Activated CD4-positive, alpha-beta memory T cell treated with anti-CD3 and anti-CD28 coated beads for 36 hours (primary cell): ENCODE data around the gene EXOC3L1. TPM values are rescaled to one million over a fixed set of nuclear protein-coding genes. Genes with fewer than 3 reads are reported as not detected.

Experiments
- CTCF ChIA-PET: fragments of 350-600 bp; sonication (Branson Sonifier 250); formaldehyde crosslinking; loops from one replicate; lab custom pipeline; 2021; ENCODE audit warnings: antibody characterized with exemption, inconsistent platforms; lab: Charles Lee
- POLR2A ChIA-PET: fragments of 350-600 bp; sonication (Branson Sonifier 250); formaldehyde crosslinking; loops from one replicate; lab custom pipeline; 2021; ENCODE audit warnings: antibody characterized with exemption; lab: Charles Lee
- DNase-seq: peaks from one replicate; pipeline ENCODE4 v3.0.0-alpha.2; 2020
- H3K27ac Mint-ChIP-seq: one replicate; pipeline ENCODE4 v1.8.0; 2021; ENCODE audit warnings: mixed read lengths
- H3K27me3 Mint-ChIP-seq: one replicate; pipeline ENCODE4 v1.8.0; 2021; ENCODE audit warnings: mixed read lengths
- H3K36me3 Mint-ChIP-seq: one replicate; pipeline ENCODE4 v1.8.0; 2021; ENCODE audit warnings: mixed read lengths
- H3K4me1 Mint-ChIP-seq: one replicate; pipeline ENCODE4 v1.8.0; 2021; ENCODE audit warnings: low read depth, mixed read lengths
- H3K4me3 Mint-ChIP-seq: one replicate; pipeline ENCODE4 v1.8.0; 2021; ENCODE audit warnings: mild to moderate bottlenecking, mixed read lengths
- H3K9me3 Mint-ChIP-seq: one replicate; pipeline ENCODE4 v1.8.0; 2021; ENCODE audit warnings: mixed read lengths
- intact Hi-C: fragments of 100-400 bp; cut with micrococcal nuclease; formaldehyde crosslinking; loops from one replicate; pipeline ENCODE4 v1.15.1; 2023
- total RNA-seq, 2 experiments: library from RNA; stranded (reverse); gene quantifications; one replicate each; pipeline ENCODE4 v1.2.3, GENCODE V29; 2021

The EXOC3L1 gene
- total RNA-seq, 2 experiments from 2014 or later, result not detected

DNA sequence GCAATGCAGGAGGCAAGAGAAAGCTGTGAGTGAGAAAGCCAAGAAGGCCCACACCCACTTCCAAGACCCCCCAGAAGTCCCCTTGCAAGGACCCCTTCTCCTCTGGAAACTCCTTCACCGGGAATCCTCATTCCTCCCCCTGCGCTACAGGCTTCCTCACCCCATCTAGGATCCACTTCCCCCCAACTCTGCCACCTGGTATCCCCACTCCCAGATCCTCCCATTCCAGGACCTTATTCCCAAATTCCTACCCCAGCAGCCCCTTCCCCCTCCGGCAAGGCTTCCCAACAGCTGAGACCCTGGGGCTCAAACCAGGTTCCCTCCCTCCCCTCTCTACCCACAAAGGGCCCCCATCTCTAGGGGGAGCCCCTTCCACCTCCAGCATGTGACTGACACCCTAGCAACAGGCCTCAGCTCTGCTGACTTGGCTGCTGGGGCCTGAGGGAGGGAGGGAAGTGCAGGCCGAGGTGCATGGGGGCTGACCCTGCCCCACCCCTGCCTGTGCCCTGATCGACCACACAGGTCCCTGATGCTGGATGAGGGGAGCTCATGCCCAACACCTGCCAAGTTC lies 23.3 kb downstream of the EXOC3L1 start:
- Mint-ChIP-seq H3K36me3 (peaks cover 5% of the 10 kb centered on the region), H3K4me1 (peaks cover 41% of the 10 kb centered on the region), H3K9me3 (no peaks in the 10 kb centered on the region), H3K4me3 (no peak overlapping the region), H3K27ac (no peak overlapping the region), H3K27me3 (peaks cover 50% of the 10 kb centered on the region)
- ChIA-PET POLR2A (no interaction called here), CTCF (interaction anchor here (1.0 kb wide), 1 partner anchor 189 kb away, joined by 3 read pairs; no protein-coding TSS in a partner anchor)
- DNase-seq, result no peak
- intact Hi-C loops, result no loop called here

DNA sequence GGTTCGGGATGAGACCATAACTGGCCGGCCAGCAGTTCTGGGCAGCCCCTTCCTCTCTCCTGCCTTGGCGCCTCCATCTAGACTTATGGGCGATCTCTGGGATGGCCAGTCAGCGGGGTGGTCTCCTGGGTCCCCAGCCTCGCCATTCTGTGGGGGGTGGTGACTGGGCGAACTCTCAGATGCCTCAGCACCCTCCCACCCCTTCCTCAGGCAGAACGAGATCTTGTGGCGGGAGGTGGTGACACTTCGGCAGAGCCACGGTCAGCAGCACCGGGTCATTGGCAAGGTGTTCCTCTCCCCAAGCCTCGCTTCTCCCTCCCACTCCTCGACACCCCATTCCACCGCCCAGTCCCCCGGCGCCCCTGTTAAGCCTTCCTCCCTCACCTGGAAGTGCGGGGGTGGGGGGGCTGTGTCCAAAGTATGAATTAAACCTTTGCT lies 23.8 kb downstream of the EXOC3L1 start:
- no peaks in the 10 kb centered on the region for H3K9me3 Mint-ChIP-seq
- intact Hi-C loops, result no loop called here
- peaks cover 8% of the 10 kb centered on the region for H3K36me3 Mint-ChIP-seq
- peaks cover 38% of the 10 kb centered on the region for H3K4me1 Mint-ChIP-seq
- H3K4me3 Mint-ChIP-seq, result peak overlapping the region; percentile 5
- POLR2A ChIA-PET, result no interaction called here
- no peak overlapping the region for H3K27ac Mint-ChIP-seq
- peaks cover 46% of the 10 kb centered on the region for H3K27me3 Mint-ChIP-seq
- DNase-seq, result no peak
- CTCF ChIA-PET, result interaction anchor here (0.6 to 1.8 kb wide), 4 partner anchors 11 to 188 kb away, joined by 3 to 8 read pairs (median 5); partner anchors contain the start of gene B3GNT9

DNA sequence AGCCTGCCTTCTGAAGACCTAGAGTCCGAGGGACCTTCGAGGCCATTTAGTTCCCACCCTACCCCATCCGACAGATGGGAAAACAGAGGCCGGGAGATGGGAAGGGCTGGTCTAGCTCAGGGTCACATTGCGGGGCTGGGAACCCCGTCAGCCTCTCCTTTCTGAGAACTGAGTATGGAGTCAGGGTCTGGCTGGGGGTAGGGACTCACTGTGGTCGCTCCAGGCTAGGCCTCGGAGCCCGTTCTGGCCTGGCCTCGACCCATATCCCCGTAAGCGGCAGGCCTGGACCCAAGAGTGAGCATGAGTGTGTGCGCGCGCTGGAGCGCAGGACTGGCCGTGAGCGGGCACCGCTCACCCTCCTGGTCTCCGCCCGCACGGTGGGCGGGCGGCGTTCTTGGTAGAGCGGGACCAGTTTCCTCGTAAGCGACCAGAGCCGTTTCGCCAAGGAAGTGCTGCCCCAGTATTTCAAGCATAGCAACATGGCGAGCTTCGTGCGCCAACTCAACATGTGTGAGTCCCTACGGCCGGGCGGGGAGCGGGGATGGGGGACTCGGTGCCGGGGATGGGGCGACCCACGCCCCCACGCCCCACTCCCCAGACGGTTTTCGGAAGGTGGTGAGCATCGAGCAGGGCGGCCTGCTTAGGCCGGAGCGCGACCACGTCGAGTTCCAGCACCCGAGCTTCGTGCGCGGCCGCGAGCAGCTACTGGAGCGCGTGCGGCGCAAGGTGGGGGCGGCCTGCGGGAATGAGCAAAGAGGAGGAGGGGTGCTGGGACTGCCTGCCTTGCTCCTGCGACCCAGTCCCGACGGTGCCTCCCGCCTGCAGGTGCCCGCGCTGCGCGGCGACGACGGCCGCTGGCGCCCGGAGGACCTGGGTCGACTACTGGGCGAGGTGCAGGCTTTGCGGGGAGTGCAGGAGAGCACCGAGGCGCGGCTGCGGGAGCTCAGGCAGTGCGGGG lies 24.5 kb downstream of the EXOC3L1 start:
- Mint-ChIP-seq H3K9me3 (no peaks in the 10 kb centered on the region), H3K36me3 (peaks cover 10% of the 10 kb centered on the region), H3K4me1 (peaks cover 39% of the 10 kb centered on the region), H3K27ac (no peak overlapping the region), H3K27me3 (peaks cover 43% of the 10 kb centered on the region), H3K4me3 (peak overlapping the region; percentile 12)
- DNase-seq, result no peak
- POLR2A ChIA-PET, result interaction anchor here (1.0 to 1.1 kb wide), 2 partner anchors 9 to 12 kb away, joined by 3 to 4 read pairs; no protein-coding TSS in a partner anchor
- intact Hi-C loops, result no loop called here
- CTCF ChIA-PET, result interaction anchor here (0.6 to 4.1 kb wide), 6 partner anchors 9 to 147 kb away, joined by 3 to 12 read pairs (median 5); partner anchors contain the start of gene B3GNT9

DNA sequence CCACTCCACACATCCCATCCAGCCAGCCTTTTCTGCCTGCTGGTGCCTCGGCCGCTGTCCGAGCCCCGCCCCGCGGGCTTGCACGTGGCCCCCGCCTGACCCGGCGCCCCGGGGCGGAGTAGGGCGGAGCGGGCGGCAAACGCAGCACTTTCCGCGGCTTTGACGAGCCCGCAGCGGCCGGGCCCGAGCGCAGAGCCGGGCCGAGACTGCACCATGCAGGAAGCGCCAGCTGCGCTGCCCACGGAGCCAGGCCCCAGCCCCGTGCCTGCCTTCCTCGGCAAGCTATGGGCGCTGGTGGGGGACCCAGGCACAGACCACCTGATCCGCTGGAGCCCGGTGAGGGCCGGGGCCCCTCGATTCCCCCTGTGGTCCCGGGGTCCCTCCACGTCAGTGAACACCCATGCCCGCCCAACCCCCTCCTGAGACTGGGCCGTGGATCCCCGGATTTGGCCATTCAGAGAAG lies 25.3 kb downstream of the EXOC3L1 start, which contains the start of gene HSF4:
TSS of gene HSF4 (plus strand) at position 147 of the 463 bp plus-strand sequence. CDS start at position 214, 67 bp downstream.
- POLR2A ChIA-PET, result interaction anchor here (1.0 to 1.2 kb wide), 3 partner anchors 9 to 13 kb away, joined by 3 to 4 read pairs (median 3); no protein-coding TSS in a partner anchor
- intact Hi-C loops, result no loop called here
- Mint-ChIP-seq H3K9me3 (no peaks in the 10 kb centered on the region), H3K27ac (no peak within 1 kb of the TSS), H3K27me3 (peaks cover 40% of the 10 kb centered on the region), H3K4me1 (peaks cover 33% of the 10 kb centered on the region), H3K4me3 (peak within 1 kb of the TSS; percentile 23), H3K36me3 (peaks cover 10% of the 10 kb centered on the region)
- DNase-seq, result peak; percentile 40
- CTCF ChIA-PET, result interaction anchor here (0.5 to 4.1 kb wide), 6 partner anchors 10 to 350 kb away, joined by 3 to 12 read pairs (median 4); no protein-coding TSS in a partner anchor

DNA sequence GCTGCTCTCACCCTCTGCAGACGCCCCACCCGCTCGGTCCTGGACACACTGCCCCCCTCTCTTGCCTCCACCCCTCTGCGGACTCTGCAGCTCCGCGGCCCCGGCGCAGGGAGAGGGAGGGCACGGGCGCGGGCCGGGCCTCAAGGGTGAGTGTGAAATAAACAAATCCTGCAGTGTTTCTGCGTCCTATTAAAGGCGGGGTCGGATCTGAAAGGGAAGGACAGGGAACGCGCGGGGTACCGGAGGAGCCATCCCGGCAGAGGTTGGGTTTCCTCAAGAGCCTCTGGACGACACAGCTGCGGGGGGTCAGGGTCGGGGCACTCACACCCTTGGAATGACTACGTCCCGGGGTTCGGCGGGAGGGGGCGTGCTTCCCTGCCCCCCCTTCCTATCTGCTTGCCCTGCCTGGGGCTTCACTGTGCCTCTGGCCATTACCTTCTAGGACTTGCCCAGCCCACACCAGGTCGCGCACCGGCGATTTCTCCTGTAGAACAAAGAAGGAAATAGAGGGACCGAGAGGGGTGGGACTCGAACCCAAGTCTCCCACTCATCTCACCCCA lies 25.9 kb downstream of the EXOC3L1 start:
- ChIA-PET CTCF (interaction anchor here (0.5 to 14.8 kb wide), 10 partner anchors 9 to 351 kb away, joined by 3 to 350 read pairs (median 3); no protein-coding TSS in a partner anchor), POLR2A (interaction anchor here (1.0 to 1.2 kb wide), 2 partner anchors 9 to 11 kb away, joined by 3 to 4 read pairs; no protein-coding TSS in a partner anchor)
- no peaks in the 10 kb centered on the region for H3K9me3 Mint-ChIP-seq
- intact Hi-C loops, result no loop called here
- H3K4me1 Mint-ChIP-seq, result peaks cover 30% of the 10 kb centered on the region
- peak overlapping the region; percentile 23 for H3K4me3 Mint-ChIP-seq
- H3K27me3 Mint-ChIP-seq, result peaks cover 40% of the 10 kb centered on the region
- no peak overlapping the region for H3K27ac Mint-ChIP-seq
- peaks cover 10% of the 10 kb centered on the region for H3K36me3 Mint-ChIP-seq
- no peak for DNase-seq

DNA sequence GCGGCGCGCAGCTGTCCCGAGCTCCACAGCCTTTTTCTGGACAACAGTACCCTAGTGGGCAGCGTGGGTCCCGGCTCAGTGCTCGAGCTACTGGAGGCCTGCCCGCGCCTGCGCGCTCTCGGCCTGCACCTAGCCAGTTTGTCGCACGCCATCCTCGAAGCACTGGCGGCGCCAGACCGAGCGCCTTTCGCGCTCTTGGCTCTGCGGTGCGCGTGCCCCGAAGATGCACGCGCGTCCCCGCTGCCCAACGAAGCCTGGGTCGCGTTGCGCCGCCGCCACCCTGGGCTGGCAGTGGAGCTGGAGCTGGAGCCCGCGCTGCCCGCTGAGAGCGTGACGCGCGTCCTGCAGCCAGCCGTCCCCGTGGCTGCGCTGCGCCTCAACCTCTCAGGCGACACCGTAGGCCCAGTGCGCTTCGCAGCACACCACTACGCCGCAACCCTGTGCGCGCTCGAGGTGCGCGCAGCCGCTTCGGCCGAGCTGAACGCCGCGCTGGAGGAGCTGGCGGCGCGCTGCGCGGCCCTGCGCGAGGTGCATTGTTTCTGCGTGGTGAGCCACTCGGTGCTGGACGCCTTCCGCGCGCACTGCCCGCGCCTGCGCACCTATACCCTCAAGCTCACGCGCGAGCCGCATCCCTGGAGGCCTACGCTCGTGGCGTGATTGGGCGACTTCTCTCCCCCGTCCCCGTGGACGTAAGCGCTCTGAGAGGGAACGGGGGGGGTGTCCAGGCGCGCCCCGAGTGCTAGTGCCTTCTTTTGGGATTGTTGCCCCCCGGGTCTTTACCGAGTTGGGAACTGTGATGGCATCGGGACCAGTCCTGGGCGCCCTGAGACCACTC lies 26.6 kb downstream of the EXOC3L1 start:
- H3K27ac Mint-ChIP-seq, result no peak overlapping the region
- ChIA-PET POLR2A (interaction anchor here (0.8 to 1.3 kb wide), 6 partner anchors 8 to 134 kb away, joined by 3 to 6 read pairs (median 3); partner anchors contain the start of gene B3GNT9), CTCF (interaction anchor here (0.5 to 14.8 kb wide), 14 partner anchors 8 to 289 kb away, joined by 3 to 350 read pairs (median 3); partner anchors contain the start of gene EXOC3L1)
- H3K9me3 Mint-ChIP-seq, result no peaks in the 10 kb centered on the region
- H3K4me1 Mint-ChIP-seq, result peaks cover 36% of the 10 kb centered on the region
- peak; percentile 61 for DNase-seq
- peaks cover 34% of the 10 kb centered on the region for H3K27me3 Mint-ChIP-seq
- H3K36me3 Mint-ChIP-seq, result peaks cover 10% of the 10 kb centered on the region
- H3K4me3 Mint-ChIP-seq, result peak overlapping the region; percentile 8
- intact Hi-C loops, result no loop called here

DNA sequence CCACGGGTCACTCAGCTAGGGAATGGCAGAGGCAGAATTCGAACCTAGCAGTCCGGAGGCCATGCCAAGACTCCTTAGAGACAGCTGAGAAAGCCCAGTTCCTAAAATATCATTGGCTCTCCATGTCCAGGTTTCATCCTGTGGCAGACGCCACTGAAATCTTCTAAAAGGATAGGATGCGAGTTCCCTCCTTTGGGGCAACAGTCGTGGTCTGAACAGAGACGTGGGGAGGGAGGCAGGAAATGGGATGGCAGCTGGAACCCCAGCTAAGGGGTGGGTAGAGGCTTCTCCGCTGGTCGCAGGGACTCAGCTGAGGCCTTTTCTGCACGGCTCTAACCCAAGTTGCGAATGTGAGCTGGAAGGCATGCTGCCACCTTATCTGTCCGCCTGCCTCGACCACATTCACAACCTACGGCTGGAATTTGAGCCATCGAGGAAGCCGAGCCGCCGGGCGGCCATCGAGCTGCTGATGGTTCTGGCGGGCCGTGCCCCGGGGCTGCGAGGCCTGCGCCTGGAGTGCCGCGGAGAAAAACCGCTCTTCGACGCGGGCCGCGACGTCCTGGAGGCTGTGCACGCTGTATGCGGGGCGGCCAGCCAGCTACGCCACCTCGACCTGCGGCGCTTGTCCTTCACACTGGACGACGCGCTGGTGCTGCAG lies 27.3 kb downstream of the EXOC3L1 start:
- ChIA-PET POLR2A (interaction anchor here (0.8 to 1.3 kb wide), 5 partner anchors 11 to 133 kb away, joined by 3 to 6 read pairs (median 3); partner anchors contain the start of gene B3GNT9), CTCF (interaction anchor here (0.5 to 14.8 kb wide), 14 partner anchors 7 to 288 kb away, joined by 3 to 350 read pairs (median 3); partner anchors contain the start of genes EXOC3L1 and NOL3)
- no peaks in the 10 kb centered on the region for H3K9me3 Mint-ChIP-seq
- intact Hi-C loops, result no loop called here
- H3K4me3 Mint-ChIP-seq, result no peak overlapping the region
- peaks cover 43% of the 10 kb centered on the region for H3K4me1 Mint-ChIP-seq
- no peak for DNase-seq
- H3K36me3 Mint-ChIP-seq, result peaks cover 12% of the 10 kb centered on the region
- H3K27ac Mint-ChIP-seq, result no peak overlapping the region
- peaks cover 32% of the 10 kb centered on the region for H3K27me3 Mint-ChIP-seq

DNA sequence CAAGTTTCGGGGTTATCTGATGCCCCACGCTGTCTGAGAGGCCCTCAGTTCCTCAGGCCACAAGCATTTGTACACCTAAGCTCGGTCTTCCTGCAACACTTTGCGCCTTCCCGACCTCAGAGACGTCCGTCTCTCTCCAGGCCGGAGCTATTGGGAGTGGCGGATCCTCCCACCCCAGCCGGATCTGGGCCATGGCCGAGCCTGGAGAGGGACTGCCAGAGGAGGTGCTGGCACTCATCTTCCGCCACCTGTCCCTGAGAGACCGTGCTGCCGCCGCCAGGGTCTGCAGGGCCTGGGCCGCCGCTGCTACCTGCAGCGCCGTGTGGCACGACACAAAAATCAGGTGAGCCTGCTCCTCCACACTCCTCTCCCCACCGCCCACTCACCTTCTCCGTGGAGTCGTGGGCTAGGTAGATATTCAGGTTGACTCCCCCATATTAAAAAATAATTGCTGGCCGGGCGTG lies 28.3 kb downstream of the EXOC3L1 start:
- peaks cover 26% of the 10 kb centered on the region for H3K27me3 Mint-ChIP-seq
- ChIA-PET CTCF (interaction anchor here (1.6 to 14.8 kb wide), 7 partner anchors 8 to 178 kb away, joined by 4 to 350 read pairs (median 20); partner anchors contain the start of gene NOL3), POLR2A (no interaction called here)
- peaks cover 12% of the 10 kb centered on the region for H3K36me3 Mint-ChIP-seq
- H3K4me3 Mint-ChIP-seq, result no peak overlapping the region
- intact Hi-C loops, result no loop called here
- no peaks in the 10 kb centered on the region for H3K9me3 Mint-ChIP-seq
- H3K27ac Mint-ChIP-seq, result no peak overlapping the region
- no peak for DNase-seq
- peaks cover 52% of the 10 kb centered on the region for H3K4me1 Mint-ChIP-seq

DNA sequence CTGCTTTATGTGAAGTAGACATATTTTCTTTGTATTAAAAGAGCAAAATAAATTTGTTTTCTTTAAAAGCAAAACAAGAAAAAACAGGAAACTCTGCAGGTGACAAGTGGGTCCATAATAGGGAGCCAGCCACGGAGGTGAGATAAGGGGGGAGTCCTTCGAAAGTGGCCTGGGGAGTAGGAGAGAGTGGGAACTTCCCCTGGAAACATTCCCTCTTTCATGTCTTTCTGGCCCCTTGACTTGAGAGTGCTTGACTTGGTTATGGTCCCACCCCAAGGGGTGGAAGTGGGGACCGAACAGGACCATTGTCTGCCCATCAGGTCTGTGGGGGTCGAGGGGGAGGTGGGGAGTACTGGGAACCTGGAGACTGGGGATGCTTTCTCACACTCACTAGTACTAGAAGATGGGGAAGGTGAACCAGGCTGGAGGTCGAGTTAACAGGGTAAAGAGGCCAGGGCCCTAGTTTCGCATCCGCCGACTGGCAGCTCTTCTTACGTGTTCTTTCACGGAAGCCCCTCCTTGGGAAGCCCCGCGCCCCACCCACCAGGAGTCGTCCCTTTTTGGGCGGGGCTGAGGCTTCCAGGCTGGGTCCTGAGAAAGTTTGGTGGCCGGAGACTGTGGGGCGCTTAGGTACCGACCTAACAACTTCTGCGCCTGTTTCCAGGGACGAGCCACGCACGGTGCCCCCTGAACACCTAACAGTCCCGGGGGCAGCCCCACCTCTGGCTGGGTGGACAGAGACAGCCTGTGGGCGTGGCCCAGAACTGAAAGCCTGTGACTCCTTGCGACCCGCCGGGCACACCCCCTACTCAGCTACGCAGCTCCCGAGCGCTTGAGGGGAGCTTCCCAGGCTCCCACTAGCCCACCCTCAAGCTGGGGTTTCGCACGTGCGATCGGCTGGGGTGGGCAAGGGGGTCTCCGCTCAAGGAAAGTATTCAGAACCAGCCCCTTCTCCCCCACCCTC lies 31.0 kb downstream of the EXOC3L1 start:
- Mint-ChIP-seq H3K4me3 (peak overlapping the region; percentile 93), H3K27ac (peak overlapping the region; percentile 95), H3K27me3 (peaks cover 8% of the 10 kb centered on the region), H3K36me3 (peaks cover 14% of the 10 kb centered on the region), H3K4me1 (peaks cover 56% of the 10 kb centered on the region), H3K9me3 (no peaks in the 10 kb centered on the region)
- ChIA-PET CTCF (interaction anchor here (0.8 to 14.8 kb wide), 11 partner anchors 8 to 211 kb away, joined by 3 to 350 read pairs (median 8); partner anchors contain the start of genes B3GNT9, CES3 and NOL3), POLR2A (interaction anchor here (1.0 to 2.8 kb wide), 13 partner anchors 8 to 181 kb away, joined by 3 to 23 read pairs (median 5); partner anchors contain the start of genes B3GNT9, E2F4 and NOL3)
- intact Hi-C loops, result loop anchor here (1.0 to 5.0 kb wide), 10 partner anchors 11 to 286 kb away; partner anchors contain the start of genes FHOD1, MATCAP1, NOL3 and PHAF1
- peak; percentile 93 for DNase-seq
